Astrocyte (in vitro differentiated cells and primary cell): ENCODE data around the gene MCTP1. TPM values are rescaled to one million over a fixed set of nuclear protein-coding genes. Genes with fewer than 3 reads are reported as not detected.

Source experiments
- DNase-seq: peaks from one replicate; pipeline ENCODE4 v3.0.0-alpha.2; 2010; ENCODE audit warnings: low read depth
- FAIRE-seq: peaks from 2 replicates; lab custom pipeline; 2011; peaks lifted over from hg19 to GRCh38; lab: Jason Lieb, UNC
- H2AFZ ChIP-seq: 2 replicates; pipeline ENCODE4 v1.6.0; 2012; ENCODE audit warnings: low read depth, low read length, inconsistent platforms
- H3K27ac ChIP-seq: 2 replicates; pipeline ENCODE4 v1.5.1; 2011; ENCODE audit warnings: low read depth, low read length, inconsistent platforms
- H3K27me3 ChIP-seq: 2 replicates; pipeline ENCODE4 v1.6.0; 2011; ENCODE audit warnings: low read length, inconsistent platforms; ENCODE audit not compliant: insufficient read depth
- H3K36me3 ChIP-seq: 2 replicates; pipeline ENCODE4 v1.5.1; 2011; ENCODE audit warnings: low read length, inconsistent platforms; ENCODE audit not compliant: insufficient read depth
- H3K4me1 ChIP-seq: 2 replicates; pipeline ENCODE4 v1.5.1; 2011; ENCODE audit warnings: low read length, inconsistent platforms; ENCODE audit not compliant: insufficient read depth
- H3K4me2 ChIP-seq: 2 replicates; pipeline ENCODE4 v1.6.0; 2012; ENCODE audit warnings: low read length, inconsistent platforms
- H3K4me3 ChIP-seq: 2 replicates; pipeline ENCODE4 v1.5.1; 2011; ENCODE audit warnings: low read depth, mild to moderate bottlenecking, low read length, inconsistent platforms; ENCODE audit not compliant: insufficient read depth
- H3K79me2 ChIP-seq: 2 replicates; pipeline ENCODE4 v1.6.0; 2012; ENCODE audit warnings: mild to moderate bottlenecking, low read length, inconsistent platforms; ENCODE audit not compliant: insufficient read depth
- H3K9ac ChIP-seq: 2 replicates; pipeline ENCODE4 v1.6.0; 2012; ENCODE audit warnings: mild to moderate bottlenecking, low read length, inconsistent platforms
- H3K9me3 ChIP-seq: 2 replicates; pipeline ENCODE4 v1.5.1; 2012; ENCODE audit warnings: low read depth, mild to moderate bottlenecking, low read length, inconsistent platforms; ENCODE audit not compliant: insufficient read depth
- H4K20me1 ChIP-seq: 2 replicates; pipeline ENCODE4 v1.6.0; 2012; ENCODE audit warnings: low read length, inconsistent platforms; ENCODE audit not compliant: insufficient read depth
- H3K27ac Mint-ChIP-seq: one replicate; pipeline ENCODE4 v1.8.0; 2021; ENCODE audit warnings: mild to moderate bottlenecking, mixed read lengths; ENCODE audit not compliant: unreplicated experiment
- H3K27me3 Mint-ChIP-seq: one replicate; pipeline ENCODE4 v1.8.0; 2021; ENCODE audit warnings: low read depth, mixed read lengths; ENCODE audit not compliant: unreplicated experiment
- H3K36me3 Mint-ChIP-seq: one replicate; pipeline ENCODE4 v1.8.0; 2021; ENCODE audit warnings: low read depth, mixed read lengths; ENCODE audit not compliant: unreplicated experiment
- H3K4me1 Mint-ChIP-seq: one replicate; pipeline ENCODE4 v1.8.0; 2021; ENCODE audit warnings: low read depth, mixed read lengths; ENCODE audit not compliant: unreplicated experiment
- H3K4me3 Mint-ChIP-seq: one replicate; pipeline ENCODE4 v1.8.0; 2021; ENCODE audit warnings: mild to moderate bottlenecking, moderate library complexity, mixed read lengths; ENCODE audit not compliant: unreplicated experiment
- H3K9me3 Mint-ChIP-seq: one replicate; pipeline ENCODE4 v1.8.0; 2021; ENCODE audit warnings: mild to moderate bottlenecking, mixed read lengths; ENCODE audit not compliant: unreplicated experiment
- EZH2 ChIP-seq: IDR thresholded peaks from 2 replicates; pipeline ENCODE4 v1.6.1; 2012; ENCODE audit warnings: mild to moderate bottlenecking, low read length, inconsistent platforms; ENCODE audit not compliant: insufficient read depth
- total RNA-seq: library from RNA; stranded (reverse); gene quantifications from 2 replicates; pipeline ENCODE4 v1.2.1, GENCODE V29; 2021
- TF ChIP-seq, protein P1 (sequence below): IDR thresholded peaks from 2 replicates; pipeline ENCODE4 v1.5.1; 2011; ENCODE audit warnings: low read depth, mild to moderate bottlenecking, inconsistent platforms, low read length, moderate library complexity; ENCODE audit not compliant: insufficient read depth

MCTP1 gene
- total RNA-seq, 1 donor from 2014 or later = 40.6 TPM

- Histone ChIP-seq H3K4me1 (no peaks in the 10 kb centered on the region), H3K4me3 (no peak overlapping the region), H3K27me3 (no peaks in the 10 kb centered on the region), H3K4me2 (no peak overlapping the region), H3K9me3 (no peaks in the 10 kb centered on the region), H3K36me3 (no peaks in the 10 kb centered on the region), H3K27ac (no peak overlapping the region), H3K9ac (no peak overlapping the region), H4K20me1 (no peaks in the 10 kb centered on the region), H3K79me2 (no peaks in the 10 kb centered on the region), H2AFZ (no peak overlapping the region)
- H3K4me1 Mint-ChIP-seq = peaks cover 24% of the 10 kb centered on the region
- no peak for DNase-seq
- TF ChIP-seq, protein P1, sequence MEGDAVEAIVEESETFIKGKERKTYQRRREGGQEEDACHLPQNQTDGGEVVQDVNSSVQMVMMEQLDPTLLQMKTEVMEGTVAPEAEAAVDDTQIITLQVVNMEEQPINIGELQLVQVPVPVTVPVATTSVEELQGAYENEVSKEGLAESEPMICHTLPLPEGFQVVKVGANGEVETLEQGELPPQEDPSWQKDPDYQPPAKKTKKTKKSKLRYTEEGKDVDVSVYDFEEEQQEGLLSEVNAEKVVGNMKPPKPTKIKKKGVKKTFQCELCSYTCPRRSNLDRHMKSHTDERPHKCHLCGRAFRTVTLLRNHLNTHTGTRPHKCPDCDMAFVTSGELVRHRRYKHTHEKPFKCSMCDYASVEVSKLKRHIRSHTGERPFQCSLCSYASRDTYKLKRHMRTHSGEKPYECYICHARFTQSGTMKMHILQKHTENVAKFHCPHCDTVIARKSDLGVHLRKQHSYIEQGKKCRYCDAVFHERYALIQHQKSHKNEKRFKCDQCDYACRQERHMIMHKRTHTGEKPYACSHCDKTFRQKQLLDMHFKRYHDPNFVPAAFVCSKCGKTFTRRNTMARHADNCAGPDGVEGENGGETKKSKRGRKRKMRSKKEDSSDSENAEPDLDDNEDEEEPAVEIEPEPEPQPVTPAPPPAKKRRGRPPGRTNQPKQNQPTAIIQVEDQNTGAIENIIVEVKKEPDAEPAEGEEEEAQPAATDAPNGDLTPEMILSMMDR = no peak
- no peak for TF ChIP-seq EZH2
- no peak overlapping the region for H3K4me3 Mint-ChIP-seq
- no peak overlapping the region for H3K27ac Mint-ChIP-seq
- no peaks in the 10 kb centered on the region for H3K9me3 Mint-ChIP-seq
- no peaks in the 10 kb centered on the region for H3K27me3 Mint-ChIP-seq
- H3K36me3 Mint-ChIP-seq = peaks cover 12% of the 10 kb centered on the region
- FAIRE-seq = no peak
These were observed 265.9 kb downstream of the MCTP1 start for GRCh38 chr5:95018946-95019345.

- DNase-seq = no peak
These were observed 266.4 kb downstream of the MCTP1 start for GRCh38 chr5:95018511-95018910.

DNA sequence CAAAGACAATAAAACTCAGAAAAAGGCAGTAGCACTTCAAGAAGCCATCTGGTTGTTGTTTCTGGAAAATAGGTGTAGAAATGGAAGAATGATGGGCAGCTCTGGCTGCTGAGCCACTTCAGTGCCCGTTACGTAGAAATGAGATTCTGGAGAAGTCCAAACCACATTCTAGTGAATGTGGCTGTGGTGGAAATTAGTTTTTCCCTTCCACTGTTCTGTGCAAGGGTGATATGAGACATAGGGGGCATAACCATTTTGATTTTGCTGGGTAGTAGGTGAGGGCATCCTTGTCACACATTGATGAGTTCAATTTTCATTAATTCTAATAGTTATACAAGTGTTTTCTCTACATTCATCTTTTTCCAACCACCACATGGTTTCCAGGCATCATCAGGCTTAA, 275.1 kb downstream of the MCTP1 start:
- Histone ChIP-seq H3K9me3 (no peaks in the 10 kb centered on the region), H3K36me3 (no peaks in the 10 kb centered on the region), H3K27ac (no peak overlapping the region), H3K9ac (no peak overlapping the region), H3K4me2 (no peak overlapping the region), H2AFZ (no peak overlapping the region), H3K27me3 (no peaks in the 10 kb centered on the region), H4K20me1 (no peaks in the 10 kb centered on the region), H3K4me1 (no peaks in the 10 kb centered on the region), H3K4me3 (no peak overlapping the region), H3K79me2 (no peaks in the 10 kb centered on the region)
- no peak for FAIRE-seq
- H3K36me3 Mint-ChIP-seq = peaks cover 34% of the 10 kb centered on the region
- DNase-seq = no peak
- no peak overlapping the region for H3K27ac Mint-ChIP-seq
- H3K4me1 Mint-ChIP-seq = no peaks in the 10 kb centered on the region
- TF ChIP-seq, protein P1 = no peak
- no peak for TF ChIP-seq EZH2
- no peaks in the 10 kb centered on the region for H3K9me3 Mint-ChIP-seq
- no peak overlapping the region for H3K4me3 Mint-ChIP-seq
- H3K27me3 Mint-ChIP-seq = no peaks in the 10 kb centered on the region

More at GRCh38 chr5:95018511-95018910, 266.4 kb downstream of the MCTP1 start:
- Mint-ChIP-seq H3K4me1 (peaks cover 24% of the 10 kb centered on the region), H3K27ac (no peak overlapping the region), H3K27me3 (no peaks in the 10 kb centered on the region), H3K9me3 (no peaks in the 10 kb centered on the region), H3K4me3 (no peak overlapping the region), H3K36me3 (peaks cover 12% of the 10 kb centered on the region)
- Histone ChIP-seq H3K4me3 (no peak overlapping the region), H3K27ac (no peak overlapping the region), H3K27me3 (no peaks in the 10 kb centered on the region), H3K4me2 (no peak overlapping the region), H3K4me1 (no peaks in the 10 kb centered on the region), H2AFZ (no peak overlapping the region), H3K36me3 (no peaks in the 10 kb centered on the region), H3K79me2 (no peaks in the 10 kb centered on the region), H3K9ac (no peak overlapping the region), H4K20me1 (no peaks in the 10 kb centered on the region), H3K9me3 (no peaks in the 10 kb centered on the region)
- TF ChIP-seq, protein P1 = no peak
- TF ChIP-seq EZH2 = no peak
- no peak for FAIRE-seq
